GM19463 (cell line): Measurements from ENCODE around the gene ATG9B.
"Not testable (repeated sequence)": the region's sequence is repeated elsewhere in the genome, so short reads cannot be mapped to it uniquely, and the experiment has no call there.

ENCODE experiments used
- ATAC-seq: cut with Tn5 transposase; IDR thresholded peaks from one replicate; pipeline ENCODE4 v1.9.1; 2021; ENCODE audit warnings: mild to moderate bottlenecking, moderate library complexity; ENCODE audit not compliant: unreplicated experiment

Gene ATG9B

DNA sequence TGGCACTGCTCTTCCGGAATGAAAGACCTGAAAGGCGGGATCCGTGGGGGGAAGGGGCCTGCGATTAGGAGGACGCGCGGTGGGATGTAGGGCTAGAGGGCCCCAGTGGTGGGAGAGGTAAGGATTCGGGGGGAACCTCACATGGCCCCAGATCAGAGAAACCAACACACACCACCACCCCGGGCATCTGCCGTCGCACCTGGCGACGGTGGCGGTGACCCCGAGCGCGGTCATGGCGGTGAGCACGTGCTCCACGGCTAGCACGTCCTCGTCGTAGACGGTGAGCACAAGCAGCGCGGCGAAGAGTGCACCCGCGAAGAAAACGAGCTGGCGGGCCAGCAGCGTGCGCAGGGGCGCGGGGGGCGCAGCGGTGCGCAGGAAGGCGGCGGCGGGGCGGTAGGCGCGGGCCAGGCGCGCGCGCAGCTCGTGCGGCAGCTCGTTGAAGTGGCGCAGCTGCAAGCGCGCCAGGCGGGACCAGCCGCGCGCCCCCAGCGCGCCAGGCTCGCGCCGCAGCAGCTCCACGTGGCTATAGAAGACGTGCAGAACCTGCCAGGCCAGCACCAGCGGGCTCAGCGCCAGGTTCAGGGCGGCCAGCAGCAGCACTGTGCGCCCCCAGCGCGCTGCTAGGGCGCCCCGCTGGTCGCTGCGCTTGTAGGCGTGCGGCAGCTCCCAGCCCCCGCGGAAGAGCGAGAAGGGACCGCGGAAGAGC, 5.7 kb downstream of the ATG9B start:
- peak; percentile 12 for ATAC-seq

DNA sequence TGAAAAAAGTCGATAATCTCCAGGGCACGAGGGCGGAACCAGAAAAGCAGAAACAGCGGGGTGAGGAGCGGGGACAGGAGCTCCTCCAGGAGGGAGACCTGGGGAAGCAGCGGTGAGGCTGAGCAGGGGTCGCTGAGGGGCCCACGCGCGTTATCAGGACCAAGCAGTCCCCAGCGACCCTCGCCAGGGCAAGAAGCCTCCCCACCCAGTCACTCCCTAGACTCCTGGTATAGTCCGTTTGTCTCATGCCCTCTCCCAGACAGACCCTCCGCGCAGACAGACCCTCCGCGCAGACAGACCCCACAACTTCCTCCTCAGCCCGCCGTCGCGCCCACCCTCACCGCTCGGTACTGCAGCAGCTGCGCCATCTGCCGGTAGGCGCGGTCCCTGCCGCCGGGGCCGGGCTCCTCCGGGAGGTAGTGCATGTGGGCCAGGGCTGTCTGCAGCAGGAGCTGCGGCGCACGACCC, 6.3 kb downstream of the ATG9B start:
- peak; percentile 59 for ATAC-seq

DNA sequence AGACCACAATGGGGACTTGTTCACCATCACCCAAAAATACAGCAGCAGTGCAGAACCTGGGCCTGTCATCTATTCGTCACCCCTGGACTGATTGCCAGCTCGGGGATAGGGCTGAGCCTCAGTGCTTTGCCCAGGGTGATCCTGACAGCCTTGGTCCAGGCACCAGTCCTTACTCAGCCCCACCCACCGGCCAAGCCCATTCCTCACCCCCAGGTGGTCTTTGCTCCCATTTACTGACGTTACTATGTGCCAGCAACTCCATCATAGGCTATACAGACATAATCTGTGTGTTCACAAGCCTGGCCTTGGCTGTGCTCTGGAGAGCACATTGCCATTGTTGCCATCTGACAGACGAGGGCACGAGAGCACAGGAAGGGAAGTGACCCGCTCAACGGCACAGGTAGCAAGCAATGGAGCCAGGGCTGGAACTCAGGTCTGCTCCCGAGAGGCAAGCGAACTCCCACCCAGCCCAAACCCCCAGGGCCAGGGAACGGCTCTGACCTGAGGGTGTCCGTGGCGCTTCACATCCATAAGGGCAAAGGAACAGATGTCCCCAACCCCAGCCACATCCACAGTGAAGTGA, 6.8 kb downstream of the ATG9B start:
- no peak for ATAC-seq

DNA sequence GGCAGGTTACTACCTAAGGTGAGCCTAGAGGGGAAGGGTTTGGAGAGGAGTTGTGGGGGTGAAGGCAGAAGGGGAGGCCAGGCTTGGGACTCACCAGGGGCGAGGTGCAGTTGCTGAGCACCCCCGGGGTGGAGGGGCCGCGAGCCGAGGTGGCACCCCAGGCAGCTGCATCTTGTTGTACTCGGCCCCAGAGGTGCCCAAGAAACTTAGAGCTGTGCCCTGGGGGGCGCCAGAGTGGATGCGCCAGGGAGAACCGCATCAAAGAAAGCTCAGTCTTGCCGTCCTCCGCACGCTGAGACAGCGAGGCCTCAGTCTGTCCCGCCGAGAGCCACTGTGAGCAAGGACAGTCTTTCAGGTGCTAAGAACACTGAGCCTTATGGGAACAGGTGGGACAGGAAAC, 7.4 kb downstream of the ATG9B start:
- ATAC-seq: no peak

DNA sequence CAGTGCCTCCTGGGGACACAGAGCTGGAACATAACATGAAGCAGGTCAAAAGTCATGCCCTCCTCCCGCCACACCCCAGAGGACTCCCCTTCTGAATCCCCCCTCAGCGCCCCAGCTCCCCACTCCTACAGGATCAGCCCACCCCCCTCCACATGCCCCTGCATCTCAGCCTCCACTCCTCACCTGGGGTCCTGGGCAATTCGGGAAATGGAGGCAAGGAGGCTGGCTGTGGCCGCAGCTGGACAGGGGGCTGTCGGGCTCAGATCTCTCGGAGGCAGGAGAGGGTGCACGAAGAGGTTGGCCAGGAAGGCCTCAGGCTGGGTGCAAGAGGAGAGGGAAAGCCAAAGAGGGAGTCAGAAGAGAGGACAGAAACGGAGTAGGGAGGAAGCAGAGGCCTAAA, 7.8 kb downstream of the ATG9B start:
- no peak for ATAC-seq

DNA sequence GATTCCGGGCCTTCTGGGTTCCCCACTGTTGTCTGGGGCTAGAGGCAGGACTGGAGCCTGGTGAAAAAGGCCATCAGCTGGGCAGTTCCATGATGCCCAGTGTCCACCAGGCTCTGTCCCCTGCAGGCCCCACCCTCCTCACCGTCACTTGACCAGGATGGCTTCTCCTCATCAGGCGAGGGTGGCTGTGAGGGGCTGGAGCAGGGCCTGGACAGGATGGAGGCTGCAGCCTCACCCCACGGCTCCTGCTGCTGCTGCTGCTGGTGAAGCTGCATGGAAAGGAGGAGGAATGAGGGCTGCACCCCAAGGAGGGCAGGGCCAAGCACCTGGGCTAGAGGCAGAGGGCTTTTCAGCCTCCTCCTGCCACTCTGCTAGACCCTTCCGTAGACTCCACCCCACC, 8.3 kb downstream of the ATG9B start:
- ATAC-seq: no peak

DNA sequence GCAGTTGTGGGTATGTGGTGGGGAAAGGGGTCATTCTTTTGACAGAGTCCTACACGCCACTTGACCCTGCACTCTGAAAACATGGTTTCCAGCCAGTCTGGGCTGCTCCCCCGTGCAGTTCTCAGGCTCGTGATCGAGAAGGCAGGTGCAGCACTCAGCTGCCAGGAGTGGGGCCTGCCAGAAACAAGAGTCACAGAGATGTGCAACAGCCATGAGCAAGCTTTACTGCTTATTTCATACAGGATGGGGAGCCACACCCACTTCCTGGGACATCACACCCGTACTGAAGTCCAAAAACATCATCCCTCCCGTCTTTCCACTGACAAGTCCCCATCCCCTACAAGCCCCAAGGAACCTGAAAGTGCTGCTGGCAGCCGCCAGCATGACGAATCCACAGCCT, 9.3 kb downstream of the ATG9B start:
- no peak for ATAC-seq

DNA sequence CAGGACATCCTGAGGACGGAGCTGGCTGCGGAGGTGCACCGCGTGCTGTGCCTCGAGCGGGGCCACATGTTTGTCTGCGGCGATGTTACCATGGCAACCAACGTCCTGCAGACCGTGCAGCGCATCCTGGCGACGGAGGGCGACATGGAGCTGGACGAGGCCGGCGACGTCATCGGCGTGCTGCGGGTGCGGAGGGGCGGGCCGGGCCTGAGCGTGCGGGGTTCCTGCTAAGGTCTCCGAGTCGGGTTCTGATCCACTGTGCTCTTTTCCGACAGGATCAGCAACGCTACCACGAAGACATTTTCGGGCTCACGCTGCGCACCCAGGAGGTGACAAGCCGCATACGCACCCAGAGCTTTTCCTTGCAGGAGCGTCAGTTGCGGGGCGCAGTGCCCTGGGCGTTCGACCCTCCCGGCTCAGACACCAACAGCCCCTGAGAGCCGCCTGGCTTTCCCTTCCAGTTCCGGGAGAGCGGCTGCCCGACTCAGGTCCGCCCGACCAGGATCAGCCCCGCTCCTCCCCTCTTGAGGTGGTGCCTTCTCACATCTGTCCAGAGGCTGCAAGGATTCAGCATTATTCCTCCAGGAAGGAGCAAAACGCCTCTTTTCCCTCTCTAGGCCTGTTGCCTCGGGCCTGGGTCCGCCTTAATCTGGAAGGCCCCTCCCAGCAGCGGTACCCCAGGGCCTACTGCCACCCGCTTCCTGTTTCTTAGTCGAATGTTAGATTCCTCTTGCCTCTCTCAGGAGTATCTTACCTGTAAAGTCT, 10.4 kb downstream of the ATG9B start:
- peak; percentile 62 for ATAC-seq

DNA sequence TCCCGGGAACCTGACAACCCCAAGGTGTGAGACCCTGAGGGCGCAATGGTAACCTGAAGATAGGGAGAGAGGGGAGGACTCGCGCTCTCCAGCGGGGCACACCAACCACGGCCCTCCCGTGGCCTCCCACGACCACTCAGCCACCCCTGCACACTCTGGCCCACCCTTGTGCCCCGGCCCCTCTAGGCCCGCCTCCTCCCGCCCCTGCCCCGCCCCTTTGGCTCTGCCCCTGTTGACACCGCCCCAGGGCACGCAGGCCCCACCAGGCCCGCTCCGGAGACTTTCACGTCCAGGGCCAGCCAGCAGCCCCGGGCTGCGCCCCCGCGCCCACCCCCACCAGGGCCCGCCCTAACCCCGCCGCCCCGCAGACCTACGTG, 10.9 kb downstream of the ATG9B start:
- ATAC-seq: no peak

DNA sequence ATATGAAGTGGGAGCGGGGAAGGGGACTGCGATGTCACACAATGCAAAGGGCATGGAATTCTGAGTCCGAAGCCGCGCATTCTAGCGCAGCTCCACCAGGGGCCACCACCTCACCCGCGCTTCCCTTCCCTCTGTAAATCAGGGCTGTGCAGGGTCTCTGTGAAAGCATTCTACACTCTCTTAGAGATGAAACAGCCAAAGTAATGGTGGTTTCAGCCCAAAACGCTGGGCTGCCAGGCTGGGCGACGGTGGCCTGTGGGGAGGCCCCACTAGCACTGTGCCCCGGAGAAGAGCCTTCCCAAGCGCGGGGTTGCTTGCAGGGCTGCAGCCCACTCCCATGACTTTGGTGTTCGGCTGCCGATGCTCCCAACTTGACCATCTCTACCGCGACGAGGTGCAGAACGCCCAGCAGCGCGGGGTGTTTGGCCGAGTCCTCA, 11.4 kb downstream of the ATG9B start:
- no peak for ATAC-seq

DNA sequence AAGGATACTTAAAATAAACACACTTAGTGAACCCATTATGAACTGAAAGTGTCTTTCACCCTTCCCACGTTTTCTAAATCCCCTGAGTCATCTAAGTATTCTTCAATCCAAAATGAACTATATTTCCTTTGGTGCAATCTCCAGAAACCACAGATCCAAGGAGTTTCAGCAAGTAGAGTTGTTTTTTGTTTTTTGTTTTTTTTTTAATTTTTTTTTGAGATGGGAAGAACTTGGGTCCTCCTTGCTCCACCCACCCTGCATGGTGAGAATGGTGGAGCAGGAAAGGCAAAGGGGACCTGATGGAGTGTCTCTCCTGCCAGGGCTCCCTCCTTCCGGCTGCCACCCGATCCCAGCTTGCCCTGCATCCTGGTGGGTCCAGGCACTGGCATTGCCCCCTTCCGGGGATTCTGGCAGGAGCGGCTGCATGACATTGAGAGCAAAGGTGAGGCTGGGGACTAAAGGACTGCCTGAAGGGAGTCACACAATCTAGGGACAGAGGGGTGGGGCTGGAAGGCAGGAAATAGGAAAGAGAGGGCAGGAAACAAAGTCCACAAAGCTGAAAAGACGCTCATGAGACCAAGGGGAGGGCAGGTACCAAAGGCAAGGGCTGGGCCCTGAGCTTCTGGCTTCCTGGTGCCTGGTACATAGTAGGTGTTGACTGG, 12.1 kb downstream of the ATG9B start:
- ATAC-seq: no peak

DNA sequence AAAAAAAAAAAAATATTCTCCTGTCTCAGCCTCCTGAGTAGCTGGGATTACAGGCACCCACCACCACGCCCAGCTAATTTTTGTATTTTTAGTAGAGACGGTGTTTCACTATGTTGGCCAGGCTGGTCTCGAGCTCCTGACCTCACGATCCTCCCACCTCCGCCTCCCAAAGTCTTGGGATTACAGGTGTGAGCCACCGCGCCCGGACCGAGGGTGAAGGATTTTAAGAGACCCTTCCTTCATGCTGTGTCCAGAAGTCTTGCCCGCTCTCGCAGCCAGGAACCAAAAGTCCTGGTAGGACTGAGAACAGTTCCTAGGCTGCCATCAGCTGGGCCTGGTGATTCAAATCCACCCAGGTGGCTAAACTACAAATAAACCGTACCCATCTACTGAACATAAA, 12.7 kb downstream of the ATG9B start:
- ATAC-seq: not testable (repeated sequence)

DNA sequence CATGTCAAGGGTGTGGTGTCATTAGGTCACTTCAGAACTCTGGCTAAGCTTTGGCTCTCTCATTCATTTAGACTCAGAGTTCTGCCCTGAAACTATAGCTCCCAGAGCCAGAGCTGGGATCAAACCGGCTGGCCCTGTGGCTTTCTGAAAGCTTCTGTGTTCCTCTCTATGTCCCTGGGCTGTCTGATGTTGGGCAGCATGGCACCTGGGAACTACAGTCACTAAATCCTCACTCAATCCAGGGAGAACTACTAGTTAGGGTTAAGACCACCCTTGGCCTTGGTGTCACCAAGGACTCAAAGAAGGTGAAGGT, 13.2 kb downstream of the ATG9B start:
- no peak for ATAC-seq

DNA sequence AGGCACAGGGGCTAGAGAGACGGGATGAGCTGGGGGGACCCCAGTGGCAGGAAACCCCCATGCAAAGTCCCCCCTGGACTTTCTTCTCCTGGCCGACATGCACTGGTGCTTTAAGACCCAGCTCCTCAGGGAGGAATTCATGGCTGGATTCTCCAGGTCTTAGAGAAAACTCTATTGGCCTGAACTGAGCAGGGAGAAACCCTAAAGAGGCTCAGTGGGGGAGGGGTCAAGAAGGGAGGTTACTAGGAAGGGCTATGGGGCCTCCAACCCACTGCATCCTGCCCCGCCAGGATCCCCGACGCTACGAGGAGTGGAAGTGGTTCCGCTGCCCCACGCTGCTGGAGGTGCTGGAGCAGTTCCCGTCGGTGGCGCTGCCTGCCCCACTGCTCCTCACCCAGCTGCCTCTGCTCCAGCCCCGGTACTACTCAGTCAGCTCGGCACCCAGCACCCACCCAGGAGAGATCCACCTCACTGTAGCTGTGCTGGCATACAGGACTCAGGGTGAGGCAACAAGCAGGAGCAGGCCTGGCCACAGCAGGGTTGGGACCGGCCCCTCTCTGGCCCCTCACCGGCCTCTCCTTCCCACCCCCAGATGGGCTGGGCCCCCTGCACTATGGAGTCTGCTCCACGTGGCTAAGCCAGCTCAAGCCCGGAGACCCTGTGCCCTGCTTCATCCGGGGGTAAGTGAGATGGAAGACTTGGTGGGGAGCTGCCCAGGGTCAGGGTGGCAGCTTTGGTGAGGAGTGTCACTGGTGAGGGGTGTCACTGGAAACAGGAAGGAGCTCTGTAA, 13.8 kb downstream of the ATG9B start:
- ATAC-seq: no peak

DNA sequence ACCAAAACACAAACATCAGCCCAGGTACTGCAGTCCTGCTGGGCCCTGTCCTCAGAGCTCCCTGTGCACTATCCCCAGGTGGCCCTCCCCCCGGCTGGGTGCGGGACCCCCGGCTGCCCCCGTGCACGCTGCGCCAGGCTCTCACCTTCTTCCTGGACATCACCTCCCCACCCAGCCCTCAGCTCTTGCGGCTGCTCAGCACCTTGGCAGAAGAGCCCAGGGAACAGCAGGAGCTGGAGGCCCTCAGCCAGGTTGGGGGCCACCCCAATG, 14.3 kb downstream of the ATG9B start:
- ATAC-seq: no peak

DNA sequence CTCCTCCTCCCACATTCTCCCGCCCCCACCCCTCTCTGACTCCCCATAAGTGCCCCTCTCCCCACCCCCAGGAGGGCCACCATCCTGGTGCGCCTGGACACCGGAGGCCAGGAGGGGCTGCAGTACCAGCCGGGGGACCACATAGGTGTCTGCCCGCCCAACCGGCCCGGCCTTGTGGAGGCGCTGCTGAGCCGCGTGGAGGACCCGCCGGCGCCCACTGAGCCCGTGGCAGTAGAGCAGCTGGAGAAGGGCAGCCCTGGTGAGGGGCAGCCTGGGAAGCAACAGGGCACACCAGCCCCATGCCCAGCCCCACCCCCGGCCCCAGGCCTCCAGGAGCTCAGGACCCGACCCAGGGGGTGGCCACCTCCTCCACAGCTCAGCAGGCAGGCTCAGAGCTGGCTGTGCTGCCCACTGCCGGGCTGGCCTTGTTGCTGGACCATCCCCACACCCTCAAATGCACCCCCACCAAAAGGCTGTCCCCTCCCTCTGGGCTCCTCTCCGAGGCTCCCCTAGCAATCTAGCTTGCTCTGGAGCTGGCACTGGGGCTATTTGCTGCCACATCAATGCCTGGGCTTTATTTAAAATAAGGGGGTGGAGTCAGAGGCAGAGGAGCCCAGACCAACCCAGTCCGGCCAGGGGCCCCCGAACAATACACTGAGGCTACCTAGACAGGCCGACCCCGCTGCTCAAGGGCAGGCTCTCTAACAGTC, 14.8 kb downstream of the ATG9B start:
- ATAC-seq: no peak

DNA sequence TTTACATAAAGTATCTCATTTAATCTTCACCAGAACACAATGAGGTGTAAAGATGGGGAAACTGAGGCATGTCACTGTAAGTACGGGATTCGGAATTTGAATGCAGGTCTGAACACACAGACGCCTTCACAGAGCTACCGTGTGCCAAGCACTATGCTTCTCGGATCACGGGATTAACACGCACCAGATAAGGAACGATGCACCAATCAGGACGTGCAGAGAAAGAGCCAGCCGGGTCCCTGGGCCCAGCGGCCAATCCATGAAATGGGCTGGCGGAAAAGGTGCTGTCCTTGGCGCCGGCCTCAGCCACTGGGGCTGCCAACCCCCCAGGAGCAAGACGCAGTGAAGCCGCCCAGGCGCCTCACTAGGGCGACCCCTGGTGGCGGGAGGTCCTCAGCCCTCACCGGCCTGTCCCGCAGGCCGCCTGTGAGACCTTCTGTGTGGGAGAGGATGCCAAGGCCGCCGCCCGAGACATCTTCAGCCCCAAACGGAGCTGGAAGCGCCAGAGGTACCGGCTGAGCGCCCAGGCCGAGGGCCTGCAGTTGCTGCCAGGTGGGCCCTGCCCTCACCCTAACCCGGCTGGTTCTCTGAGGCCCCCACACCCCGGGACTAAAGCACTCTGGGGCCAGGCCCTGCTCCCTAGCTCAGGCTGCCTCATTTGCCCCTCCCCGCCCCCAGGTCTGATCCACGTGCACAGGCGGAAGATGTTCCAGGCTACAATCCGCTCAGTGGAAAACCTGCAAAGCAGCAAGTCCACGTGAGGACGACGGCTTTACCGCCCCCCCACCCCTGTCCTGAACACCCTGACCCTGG, 15.6 kb downstream of the ATG9B start:
- peak; percentile 93 for ATAC-seq

DNA sequence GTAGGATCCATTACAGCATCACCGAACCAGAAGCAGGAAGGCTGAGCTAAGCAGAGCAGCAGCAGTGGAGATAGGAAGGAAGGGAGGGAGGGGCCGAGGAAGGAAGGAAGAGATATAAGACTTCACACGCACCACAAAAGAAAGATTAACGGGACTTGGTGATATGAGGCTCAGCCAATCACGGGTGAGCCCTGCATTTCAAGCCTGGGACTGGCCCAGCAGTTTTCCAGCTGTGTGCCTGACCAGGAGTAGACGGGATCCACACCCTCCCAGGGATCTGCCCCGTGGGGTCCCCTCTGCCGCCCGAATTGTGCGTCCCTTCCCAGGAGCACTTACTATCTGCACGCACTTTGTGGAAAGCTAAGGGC, 16.2 kb downstream of the ATG9B start:
- no peak for ATAC-seq

DNA sequence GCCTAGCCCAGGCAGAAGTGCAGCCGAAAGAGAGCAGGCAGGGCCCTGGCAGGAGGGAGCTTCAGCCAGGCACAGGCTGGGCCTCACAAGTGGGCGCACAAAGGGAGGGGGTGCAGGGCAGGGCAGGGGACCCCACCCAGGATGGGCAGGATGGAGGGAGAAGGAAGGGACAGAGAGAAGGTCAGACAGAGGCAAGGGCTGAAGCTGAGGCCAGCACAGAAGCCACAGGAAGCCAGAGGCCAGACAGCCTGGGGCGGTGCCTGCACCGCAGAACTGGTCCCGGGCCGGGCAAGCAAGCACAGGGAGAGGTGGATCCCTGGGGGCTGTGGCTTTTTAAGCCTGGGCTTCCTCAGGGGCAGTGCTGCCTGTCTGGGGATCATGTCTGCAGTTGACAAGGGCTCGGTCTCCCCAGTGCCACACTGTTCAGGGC, 16.8 kb downstream of the ATG9B start:
- no peak for ATAC-seq
